HG02588 (cell line): Measurements from ENCODE around the gene GLI3.

ENCODE experiments used
- ATAC-seq: cut with Tn5 transposase; IDR thresholded peaks from one replicate; pipeline ENCODE4 v1.9.1; 2021; ENCODE audit warnings: mild to moderate bottlenecking, moderate library complexity; ENCODE audit not compliant: unreplicated experiment

GLI3 gene

DNA sequence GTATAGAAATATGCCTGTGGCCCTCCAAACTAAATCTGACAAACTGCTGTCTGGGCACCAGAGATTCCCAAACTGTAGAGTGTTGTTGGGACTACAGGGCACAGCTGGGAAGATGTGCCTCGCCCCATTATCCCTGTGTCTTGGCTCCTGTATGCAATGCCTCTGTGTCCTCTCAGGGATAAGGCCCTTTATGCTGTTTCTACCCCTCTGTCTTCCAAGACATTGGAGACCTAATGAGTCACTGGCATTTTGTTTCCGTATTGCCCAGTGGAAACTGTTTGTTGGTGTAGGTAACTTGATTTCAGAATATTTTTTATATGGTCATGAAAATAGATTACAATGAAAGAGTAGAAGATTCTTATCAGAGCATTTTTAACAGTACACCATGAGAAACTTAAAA lies 183.2 kb downstream of the GLI3 start:
- no peak for ATAC-seq

- no peak for ATAC-seq
These were observed 187.2 kb downstream of the GLI3 start for GRCh38 chr7:42049761-42050160.

DNA sequence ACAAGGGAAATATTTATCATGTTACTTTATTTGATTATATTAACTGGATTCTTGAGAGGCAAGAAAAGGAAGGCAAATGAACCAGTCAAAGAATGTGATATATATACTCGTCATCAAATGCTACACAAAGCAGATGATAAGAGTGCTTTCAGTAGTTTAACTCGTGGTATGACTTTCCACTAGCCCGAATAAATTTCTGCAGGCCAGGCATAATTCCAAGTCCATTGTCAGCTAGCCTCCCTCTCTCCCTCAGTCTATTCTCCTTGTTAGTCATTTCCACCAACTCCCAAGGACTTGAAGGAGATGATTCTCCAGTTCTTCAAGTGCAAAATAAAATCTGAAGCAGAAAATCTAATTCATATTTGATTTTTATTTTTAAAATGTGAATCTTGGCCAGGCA lies 190.5 kb downstream of the GLI3 start:
- ATAC-seq: no peak

DNA sequence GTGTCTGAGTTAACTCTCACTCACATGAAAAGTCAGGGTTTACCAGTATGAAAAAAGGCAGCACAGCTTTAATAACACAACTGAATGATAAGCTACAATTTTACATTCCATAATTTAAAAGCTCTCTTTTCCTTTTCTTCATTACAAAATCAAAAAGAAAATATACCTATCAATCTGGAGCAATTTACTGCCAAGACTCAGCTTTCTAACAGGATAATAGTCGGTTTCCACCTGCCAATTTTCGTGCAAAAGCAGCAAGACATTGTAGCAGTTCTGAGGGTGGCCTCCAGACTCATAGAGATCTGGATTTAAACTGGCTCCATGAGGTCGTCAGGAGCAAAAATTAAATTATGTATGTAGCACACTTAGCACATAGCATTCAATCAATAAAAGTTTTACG lies 191.0 kb downstream of the GLI3 start:
- no peak for ATAC-seq

DNA sequence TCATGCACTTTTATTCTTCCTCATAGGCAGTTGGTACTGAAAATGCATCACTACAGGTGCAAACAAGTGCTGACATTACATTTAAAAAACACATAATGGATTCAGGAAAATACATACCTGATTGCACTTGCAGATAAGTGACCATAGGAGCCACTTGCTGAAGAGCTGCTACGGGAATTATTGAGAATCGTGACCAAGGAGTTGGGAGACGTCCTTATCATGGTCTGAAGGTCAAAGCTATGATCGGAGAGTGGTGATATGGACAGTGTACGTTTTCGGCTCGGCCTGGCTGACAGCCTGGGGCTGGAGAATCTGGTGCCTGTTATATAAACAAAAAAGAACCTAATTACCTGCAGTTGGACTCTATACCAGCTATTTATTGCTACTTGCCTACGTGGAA lies 197.1 kb downstream of the GLI3 start:
- no peak for ATAC-seq

DNA sequence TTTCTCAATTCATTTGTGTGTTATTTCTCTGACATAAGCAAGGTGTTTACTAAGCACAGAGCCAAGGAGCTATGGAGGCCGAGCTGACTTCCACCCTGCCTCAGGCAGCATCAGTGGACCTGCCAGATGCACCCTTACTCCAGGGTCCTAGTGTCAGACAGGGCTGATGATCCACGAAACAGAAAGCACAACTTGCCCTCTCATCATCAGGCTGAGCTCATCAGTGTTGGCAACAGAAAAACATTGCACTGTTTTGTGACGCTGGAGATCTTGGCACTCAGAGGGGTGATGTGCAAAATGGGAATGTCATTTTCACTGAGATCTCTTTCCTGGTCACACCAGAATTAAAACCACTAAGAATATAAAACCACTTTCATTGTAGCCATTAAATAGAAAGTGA lies 201.8 kb downstream of the GLI3 start:
- ATAC-seq: no peak

GRCh38 chr7:42033480-42033879 lies 203.5 kb downstream of the GLI3 start:
- ATAC-seq: no peak

DNA sequence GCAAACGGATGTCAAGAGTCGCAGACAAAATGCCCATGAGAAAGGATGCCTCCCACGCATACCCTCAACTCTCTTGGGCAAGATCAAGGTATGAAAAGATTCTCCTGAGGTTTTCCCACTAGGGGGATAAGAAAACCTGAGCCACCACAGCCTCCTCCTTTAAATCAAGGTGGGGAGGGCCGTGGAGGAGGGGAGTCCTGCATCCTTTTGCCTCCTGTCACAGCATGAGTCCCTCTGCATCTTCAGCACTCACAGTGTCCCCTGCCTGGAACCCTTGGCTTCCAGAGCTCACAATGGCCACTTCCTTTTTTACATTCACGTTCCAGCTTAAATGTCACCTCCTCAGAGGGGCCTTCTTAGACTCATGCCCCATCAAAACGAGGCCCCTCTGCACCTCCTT lies 207.6 kb downstream of the GLI3 start:
- ATAC-seq: no peak

- ATAC-seq: no peak
These were observed 209.5 kb downstream of the GLI3 start for GRCh38 chr7:42027521-42027920.

DNA sequence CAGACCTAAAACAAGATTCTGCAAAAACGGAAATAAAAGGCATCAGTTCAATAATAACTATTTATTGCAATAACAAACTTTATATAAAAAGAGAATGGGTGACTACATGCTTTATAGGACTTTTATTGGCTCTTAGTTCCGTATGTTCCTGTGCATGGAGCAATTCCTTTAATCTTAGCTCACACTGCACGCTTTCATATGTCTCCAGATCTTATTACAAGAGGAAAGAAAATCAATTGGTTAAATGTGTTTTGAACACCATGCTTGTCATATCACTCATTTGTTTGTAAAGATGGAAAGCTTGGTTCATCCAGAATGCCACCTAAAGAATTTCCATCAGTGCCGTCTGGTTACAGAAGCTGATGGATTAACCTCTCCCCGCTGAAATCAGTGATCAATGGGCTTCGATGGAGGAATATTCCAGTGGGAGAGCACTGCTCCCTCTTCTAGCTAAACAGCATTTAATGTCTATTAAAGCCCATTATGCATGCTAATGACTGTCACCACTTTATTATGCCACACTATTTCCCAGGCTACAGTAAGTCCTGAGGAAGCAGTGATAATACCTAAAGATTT lies 210.3 kb downstream of the GLI3 start:
- ATAC-seq: no peak

- no peak for ATAC-seq
These were observed 211.2 kb downstream of the GLI3 start for GRCh38 chr7:42025635-42026375.

GRCh38 chr7:42024537-42024936 lies 212.5 kb downstream of the GLI3 start:
- ATAC-seq: no peak

- no peak for ATAC-seq
These were observed 213.7 kb downstream of the GLI3 start for GRCh38 chr7:42023262-42023661.

GRCh38 chr7:42022791-42023190 lies 214.2 kb downstream of the GLI3 start:
- no peak for ATAC-seq

- ATAC-seq: no peak
These were observed 215.0 kb downstream of the GLI3 start for GRCh38 chr7:42022056-42022455.

GRCh38 chr7:42021631-42022030 lies 215.4 kb downstream of the GLI3 start:
- no peak for ATAC-seq

DNA sequence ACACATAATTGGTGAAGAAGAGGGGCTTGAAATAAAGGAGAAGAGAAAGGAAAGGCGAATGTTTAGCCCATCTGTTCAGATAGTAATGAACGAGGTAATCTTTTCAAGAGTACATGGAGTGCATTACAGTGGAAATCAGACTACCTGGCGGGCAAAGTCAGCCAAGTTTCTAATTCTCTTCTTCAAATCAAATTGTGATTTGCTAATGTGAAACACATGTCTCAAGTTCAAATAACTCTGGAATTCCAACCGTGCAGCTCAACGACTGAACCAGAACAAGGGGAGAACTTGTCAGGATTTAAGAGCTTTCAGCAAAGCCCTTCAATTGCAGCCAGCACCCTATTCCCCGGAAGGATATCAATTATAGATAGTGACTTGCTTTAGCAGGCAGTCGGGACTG lies 216.9 kb downstream of the GLI3 start:
- ATAC-seq: no peak

DNA sequence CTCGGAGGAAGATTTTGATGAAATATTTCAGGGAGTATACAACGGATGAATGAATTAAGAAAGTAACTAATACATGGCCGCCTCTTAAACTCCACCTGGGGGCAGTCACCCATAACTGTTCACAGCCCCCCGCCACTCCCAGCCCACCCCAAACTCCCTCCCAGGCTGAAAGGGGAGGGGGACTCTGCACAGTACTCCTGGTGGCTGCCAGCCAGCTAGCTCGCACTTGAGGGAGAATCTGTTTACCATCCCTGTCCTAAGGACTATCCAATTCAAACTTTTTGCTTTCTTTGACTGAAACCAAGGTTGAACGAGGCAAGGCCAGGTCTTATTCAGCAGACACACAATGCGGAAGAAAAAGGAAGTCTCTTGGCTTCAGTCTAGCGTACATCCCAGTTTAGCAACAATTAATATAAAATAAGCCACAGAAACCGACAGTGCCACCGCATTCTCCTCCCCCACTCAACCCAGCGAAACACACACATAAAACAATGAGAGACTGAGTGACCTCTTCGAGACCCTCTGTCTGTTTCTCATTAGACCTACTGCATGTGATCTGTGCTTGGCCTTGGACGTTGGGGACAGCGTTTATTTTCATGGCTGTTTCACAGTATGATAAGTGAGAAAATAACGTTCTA lies 219.5 kb downstream of the GLI3 start:
- no peak for ATAC-seq

- ATAC-seq: no peak
These were observed 220.5 kb downstream of the GLI3 start for GRCh38 chr7:42016517-42016916.

DNA sequence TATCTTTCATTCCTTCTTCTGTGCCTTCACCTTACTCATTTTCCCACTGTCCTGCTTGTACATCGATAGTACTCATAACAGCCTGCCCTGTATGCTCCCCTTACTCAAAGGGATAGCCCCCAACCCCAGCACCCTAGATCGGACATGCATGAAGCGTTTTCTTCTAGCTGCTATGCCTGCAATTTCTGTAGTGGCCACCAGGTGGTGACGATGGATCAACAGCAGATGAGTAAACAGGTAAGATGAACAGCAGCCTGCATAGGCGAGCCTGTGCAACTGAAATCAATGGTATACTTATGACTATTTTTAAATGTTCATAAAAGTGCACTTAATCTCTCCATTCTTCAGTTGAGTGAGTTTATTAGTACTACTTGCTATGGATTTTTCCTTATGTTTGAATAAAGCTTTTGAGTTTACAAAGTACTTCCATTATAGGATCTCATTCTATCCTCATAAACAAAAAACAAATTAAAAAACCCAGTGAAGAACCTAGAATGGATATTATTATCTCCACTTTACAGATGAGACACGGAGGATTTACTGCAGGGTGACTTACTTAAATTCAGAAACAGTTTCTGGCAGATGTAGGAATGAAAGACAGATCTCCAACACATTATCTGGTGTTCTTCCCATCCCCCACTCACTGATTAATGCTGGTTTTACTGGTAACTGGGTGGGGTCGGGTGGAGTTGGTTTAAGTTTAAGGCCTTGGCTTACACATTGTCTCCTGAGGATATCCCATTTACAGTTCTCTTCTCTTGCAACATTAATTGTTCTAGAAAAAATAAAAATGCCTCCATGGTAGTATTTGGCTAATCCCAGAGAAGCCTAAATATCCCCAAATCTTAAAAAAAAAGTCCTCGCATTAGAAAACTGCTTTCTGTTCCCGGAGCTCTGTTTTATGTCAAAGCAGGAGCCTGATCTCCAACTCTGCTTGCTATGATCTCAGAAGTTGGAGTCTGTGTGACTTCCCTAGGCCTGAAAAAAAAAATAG lies 222.1 kb downstream of the GLI3 start:
- ATAC-seq: no peak

- no peak for ATAC-seq
These were observed 224.1 kb downstream of the GLI3 start for GRCh38 chr7:42012786-42013360.
